ENCODE data around the gene ZBTB7A.

Gene ZBTB7A

DNA sequence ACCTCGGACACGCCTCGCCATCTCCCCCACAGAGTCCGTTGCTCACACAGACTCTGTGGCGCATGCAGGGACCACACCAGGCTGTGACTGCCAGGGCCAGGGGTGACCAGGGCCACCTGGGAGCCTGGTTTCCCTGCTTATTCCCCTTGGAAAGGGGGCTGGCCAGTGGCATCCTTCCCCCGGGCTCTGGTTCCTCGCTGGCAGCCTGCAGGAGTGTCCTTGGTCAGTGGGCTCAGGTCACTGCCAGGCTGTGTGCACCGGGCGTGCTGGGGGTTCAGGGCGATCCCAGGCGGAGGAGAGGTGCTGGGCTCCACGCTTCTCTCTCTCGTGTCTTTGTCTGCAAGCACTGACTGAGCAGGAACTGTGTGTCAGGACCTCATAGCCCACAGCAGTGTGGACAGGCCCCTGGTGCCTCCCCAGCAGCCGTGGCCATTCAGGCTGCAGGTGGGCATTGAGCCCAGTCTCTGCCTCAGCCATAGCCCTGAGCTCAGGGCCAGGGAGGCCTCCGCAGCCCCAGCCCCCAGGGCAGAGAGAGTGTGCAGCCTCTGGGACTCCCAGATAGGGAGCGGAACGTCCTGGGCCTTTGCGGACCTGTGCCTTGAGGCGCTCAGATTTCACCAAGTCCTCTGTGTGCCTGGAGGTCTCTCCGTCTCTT is 52.7 kb downstream of the ZBTB7A start:
- TF ChIP-seq, protein P1, sequence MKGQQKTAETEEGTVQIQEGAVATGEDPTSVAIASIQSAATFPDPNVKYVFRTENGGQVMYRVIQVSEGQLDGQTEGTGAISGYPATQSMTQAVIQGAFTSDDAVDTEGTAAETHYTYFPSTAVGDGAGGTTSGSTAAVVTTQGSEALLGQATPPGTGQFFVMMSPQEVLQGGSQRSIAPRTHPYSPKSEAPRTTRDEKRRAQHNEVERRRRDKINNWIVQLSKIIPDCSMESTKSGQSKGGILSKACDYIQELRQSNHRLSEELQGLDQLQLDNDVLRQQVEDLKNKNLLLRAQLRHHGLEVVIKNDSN (IDR thresholded peaks at IDR 0.05), result no peak
- TF ChIP-seq EP300 (IDR thresholded peaks at IDR 0.05; ENCODE audit: borderline replicate concordance), result no peak
- no peak for TF ChIP-seq TAF1 (IDR thresholded peaks at IDR 0.05; ENCODE audit: low read depth)
- no peak for TF ChIP-seq YY1 (IDR thresholded peaks at IDR 0.05; ENCODE audit: low read depth)
- TF ChIP-seq TEAD4 (IDR thresholded peaks at IDR 0.05), result no peak
- TF ChIP-seq CREB1 (IDR thresholded peaks at IDR 0.05; ENCODE audit: low read depth), result no peak
- TF ChIP-seq, protein P2, sequence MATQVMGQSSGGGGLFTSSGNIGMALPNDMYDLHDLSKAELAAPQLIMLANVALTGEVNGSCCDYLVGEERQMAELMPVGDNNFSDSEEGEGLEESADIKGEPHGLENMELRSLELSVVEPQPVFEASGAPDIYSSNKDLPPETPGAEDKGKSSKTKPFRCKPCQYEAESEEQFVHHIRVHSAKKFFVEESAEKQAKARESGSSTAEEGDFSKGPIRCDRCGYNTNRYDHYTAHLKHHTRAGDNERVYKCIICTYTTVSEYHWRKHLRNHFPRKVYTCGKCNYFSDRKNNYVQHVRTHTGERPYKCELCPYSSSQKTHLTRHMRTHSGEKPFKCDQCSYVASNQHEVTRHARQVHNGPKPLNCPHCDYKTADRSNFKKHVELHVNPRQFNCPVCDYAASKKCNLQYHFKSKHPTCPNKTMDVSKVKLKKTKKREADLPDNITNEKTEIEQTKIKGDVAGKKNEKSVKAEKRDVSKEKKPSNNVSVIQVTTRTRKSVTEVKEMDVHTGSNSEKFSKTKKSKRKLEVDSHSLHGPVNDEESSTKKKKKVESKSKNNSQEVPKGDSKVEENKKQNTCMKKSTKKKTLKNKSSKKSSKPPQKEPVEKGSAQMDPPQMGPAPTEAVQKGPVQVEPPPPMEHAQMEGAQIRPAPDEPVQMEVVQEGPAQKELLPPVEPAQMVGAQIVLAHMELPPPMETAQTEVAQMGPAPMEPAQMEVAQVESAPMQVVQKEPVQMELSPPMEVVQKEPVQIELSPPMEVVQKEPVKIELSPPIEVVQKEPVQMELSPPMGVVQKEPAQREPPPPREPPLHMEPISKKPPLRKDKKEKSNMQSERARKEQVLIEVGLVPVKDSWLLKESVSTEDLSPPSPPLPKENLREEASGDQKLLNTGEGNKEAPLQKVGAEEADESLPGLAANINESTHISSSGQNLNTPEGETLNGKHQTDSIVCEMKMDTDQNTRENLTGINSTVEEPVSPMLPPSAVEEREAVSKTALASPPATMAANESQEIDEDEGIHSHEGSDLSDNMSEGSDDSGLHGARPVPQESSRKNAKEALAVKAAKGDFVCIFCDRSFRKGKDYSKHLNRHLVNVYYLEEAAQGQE (IDR thresholded peaks at IDR 0.05; ENCODE audit: low read depth), result no peak
- no peak for TF ChIP-seq EGR1 (IDR thresholded peaks at IDR 0.05)
- no peak for TF ChIP-seq TCF12 (IDR thresholded peaks at IDR 0.05; ENCODE audit: low read depth)
- no peak for TF ChIP-seq FOXM1 (IDR thresholded peaks at IDR 0.05; ENCODE audit: borderline replicate concordance, low read depth)
- TF ChIP-seq, protein P3, sequence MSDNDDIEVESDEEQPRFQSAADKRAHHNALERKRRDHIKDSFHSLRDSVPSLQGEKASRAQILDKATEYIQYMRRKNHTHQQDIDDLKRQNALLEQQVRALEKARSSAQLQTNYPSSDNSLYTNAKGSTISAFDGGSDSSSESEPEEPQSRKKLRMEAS (IDR thresholded peaks at IDR 0.05), result no peak
- no peak for TF ChIP-seq CEBPB (IDR thresholded peaks at IDR 0.05)

DNA sequence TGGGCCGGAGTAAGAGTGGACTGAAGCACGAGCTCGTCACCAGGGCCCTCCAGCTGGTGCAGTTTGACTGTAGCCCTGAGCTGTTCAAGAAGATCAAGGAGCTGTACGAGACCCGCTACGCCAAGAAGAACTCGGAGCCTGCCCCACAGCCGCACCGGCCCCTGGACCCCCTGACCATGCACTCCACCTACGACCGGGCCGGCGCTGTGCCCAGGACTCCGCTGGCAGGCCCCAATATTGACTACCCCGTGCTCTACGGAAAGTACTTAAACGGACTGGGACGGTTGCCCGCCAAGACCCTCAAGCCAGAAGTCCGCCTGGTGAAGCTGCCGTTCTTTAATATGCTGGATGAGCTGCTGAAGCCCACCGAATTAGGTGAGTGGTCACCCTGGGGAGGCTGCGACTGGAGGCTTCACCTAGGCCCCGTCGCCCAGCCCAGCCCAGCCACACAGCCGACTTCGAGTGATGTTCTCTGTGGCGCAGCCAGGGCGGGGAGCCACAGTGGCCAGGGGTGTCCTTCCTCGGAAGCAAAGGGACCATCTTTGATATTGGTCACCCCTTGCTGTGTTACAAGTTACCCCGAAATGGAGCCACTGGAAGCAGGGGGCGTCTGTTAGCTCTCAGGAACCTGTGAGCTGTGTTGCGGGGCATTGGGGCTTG is 53.6 kb downstream of the ZBTB7A start:
- TF ChIP-seq EGR1 (IDR thresholded peaks at IDR 0.05) (no peak), YY1 (IDR thresholded peaks at IDR 0.05; ENCODE audit: low read depth) (no peak), TEAD4 (IDR thresholded peaks at IDR 0.05) (no peak), TAF1 (IDR thresholded peaks at IDR 0.05; ENCODE audit: low read depth) (no peak), CEBPB (IDR thresholded peaks at IDR 0.05) (no peak), EP300 (IDR thresholded peaks at IDR 0.05; ENCODE audit: borderline replicate concordance) (no peak), FOXM1 (IDR thresholded peaks at IDR 0.05; ENCODE audit: borderline replicate concordance, low read depth) (no peak), CREB1 (IDR thresholded peaks at IDR 0.05; ENCODE audit: low read depth) (no peak)

DNA sequence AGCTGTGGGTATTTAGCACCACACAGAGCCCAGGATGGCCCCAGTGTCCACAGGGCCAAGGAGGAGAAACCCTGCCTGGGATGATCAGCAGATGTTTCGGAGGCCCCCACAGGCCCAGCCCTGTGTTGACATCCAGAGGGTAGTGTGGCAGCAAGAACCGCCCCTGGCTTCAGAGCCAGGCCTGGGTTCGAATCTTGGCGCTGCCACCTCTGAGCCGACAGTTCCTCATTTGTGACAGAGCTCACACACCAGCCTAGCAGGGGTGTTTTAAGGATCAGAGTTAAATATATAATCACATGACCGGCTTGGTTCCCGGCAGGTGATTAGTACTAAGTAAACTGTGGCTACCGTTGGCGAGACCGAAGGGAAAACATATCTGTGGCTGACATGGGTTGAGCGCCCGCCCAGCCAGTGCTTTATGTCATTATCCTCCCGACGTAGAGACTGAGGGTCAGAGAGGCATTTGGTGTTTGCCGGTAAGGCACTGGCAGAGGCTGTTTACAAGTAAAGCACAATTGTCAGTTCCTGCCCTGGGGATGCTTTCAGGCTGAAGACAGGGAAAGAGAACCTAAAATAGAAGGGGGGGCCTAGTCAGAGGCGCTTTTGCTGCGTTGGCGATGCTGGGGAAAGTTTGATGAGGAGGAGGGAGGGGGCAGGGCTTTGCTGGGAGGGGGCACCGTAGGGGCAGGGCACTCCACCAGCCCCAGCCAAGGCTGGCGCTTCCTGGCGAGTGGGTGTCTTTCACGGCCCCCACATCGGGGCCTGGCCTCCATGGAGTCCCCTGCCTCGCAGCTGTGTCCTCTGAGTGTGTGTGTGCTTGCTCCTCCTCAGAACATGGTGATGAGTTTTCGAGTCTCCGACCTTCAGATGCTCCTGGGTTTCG is 54.4 kb downstream of the ZBTB7A start:
- TF ChIP-seq EGR1 (IDR thresholded peaks at IDR 0.05) (no peak), TCF12 (IDR thresholded peaks at IDR 0.05; ENCODE audit: low read depth) (no peak), CREB1 (IDR thresholded peaks at IDR 0.05; ENCODE audit: low read depth) (no peak), CEBPB (IDR thresholded peaks at IDR 0.05) (no peak), TAF1 (IDR thresholded peaks at IDR 0.05; ENCODE audit: low read depth) (no peak), ZBTB7A (IDR thresholded peaks at IDR 0.05; ENCODE audit: low read depth) (no peak), YY1 (IDR thresholded peaks at IDR 0.05; ENCODE audit: low read depth) (no peak), RAD21 (IDR thresholded peaks at IDR 0.05; ENCODE audit: low read depth) (no peak), TEAD4 (IDR thresholded peaks at IDR 0.05) (no peak), NFIC (IDR thresholded peaks at IDR 0.05) (no peak), EP300 (IDR thresholded peaks at IDR 0.05; ENCODE audit: borderline replicate concordance) (no peak), FOXM1 (IDR thresholded peaks at IDR 0.05; ENCODE audit: borderline replicate concordance, low read depth) (no peak)
- TF ChIP-seq, protein P1 (IDR thresholded peaks at IDR 0.05), result no peak
- TF ChIP-seq, protein P2 (IDR thresholded peaks at IDR 0.05; ENCODE audit: low read depth), result no peak
- TF ChIP-seq, protein P3 (IDR thresholded peaks at IDR 0.05), result no peak

DNA sequence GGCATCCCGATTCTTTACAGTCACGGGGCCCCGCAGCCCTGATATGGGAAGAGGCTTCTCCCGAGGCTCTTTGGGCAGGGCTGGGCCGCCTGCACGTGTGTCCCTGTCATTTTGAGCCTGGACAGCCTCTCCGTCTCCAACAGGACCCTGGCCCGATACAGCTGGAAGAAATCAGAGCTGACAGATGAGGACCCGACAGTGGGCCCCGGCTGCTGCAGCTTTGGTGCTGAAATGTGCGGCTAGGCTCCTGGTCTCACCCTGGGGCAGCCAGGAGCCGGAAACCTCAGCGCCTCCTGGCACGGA is 55.9 kb downstream of the ZBTB7A start:
- TF ChIP-seq, protein P3 (IDR thresholded peaks at IDR 0.05), result no peak
- TF ChIP-seq TCF12 (IDR thresholded peaks at IDR 0.05; ENCODE audit: low read depth) (no peak), TAF1 (IDR thresholded peaks at IDR 0.05; ENCODE audit: low read depth) (no peak), CREB1 (IDR thresholded peaks at IDR 0.05; ENCODE audit: low read depth) (no peak), TEAD4 (IDR thresholded peaks at IDR 0.05) (no peak), FOXM1 (IDR thresholded peaks at IDR 0.05; ENCODE audit: borderline replicate concordance, low read depth) (no peak), EGR1 (IDR thresholded peaks at IDR 0.05) (no peak), EP300 (IDR thresholded peaks at IDR 0.05; ENCODE audit: borderline replicate concordance) (no peak), NFIC (IDR thresholded peaks at IDR 0.05) (no peak), YY1 (IDR thresholded peaks at IDR 0.05; ENCODE audit: low read depth) (no peak), ZBTB7A (IDR thresholded peaks at IDR 0.05; ENCODE audit: low read depth) (no peak), CEBPB (IDR thresholded peaks at IDR 0.05) (no peak), RAD21 (IDR thresholded peaks at IDR 0.05; ENCODE audit: low read depth) (no peak)
- TF ChIP-seq, protein P2 (IDR thresholded peaks at IDR 0.05; ENCODE audit: low read depth), result no peak
- TF ChIP-seq, protein P1 (IDR thresholded peaks at IDR 0.05), result no peak
